Dermis blood vessel endothelial cell (primary cell): ENCODE results near the gene NYAP1. TPM values are rescaled to one million over a fixed set of nuclear protein-coding genes. Genes with fewer than 3 reads are reported as not detected.
"Not testable (repeated sequence)": the region's sequence is repeated elsewhere in the genome, so short reads cannot be mapped to it uniquely, and the experiment has no call there.

Source experiments
- DNase-seq: peaks from one replicate; pipeline ENCODE4 v3.0.0; 2010
- total RNA-seq: library from RNA; depleted of rRNA; stranded (reverse); fragments of >200 nt; gene quantifications from 2 replicates; pipeline ENCODE4 v1.2.3, GENCODE V29; 2014

Gene NYAP1
- 4.3 and 5.4 TPM in 2 replicates for total RNA-seq

- peak; percentile 64 for DNase-seq
Observed at GRCh38 chr7:100483722-100484672, at the start of gene NYAP1. TSS of gene NYAP1 (plus strand) at chr7:100483927. CDS start at chr7:100485312, 1,385 bp downstream.

GRCh38 chr7:100434297-100435144 is 49.2 kb upstream of the NYAP1 start:
- DNase-seq: no peak

- peak; percentile 48 for DNase-seq
Observed at GRCh38 chr7:100435401-100436304, 48.1 kb upstream of the NYAP1 start.

GRCh38 chr7:100437150-100438100 is 46.3 kb upstream of the NYAP1 start:
- no peak for DNase-seq

GRCh38 chr7:100438172-100438571 is 45.6 kb upstream of the NYAP1 start:
- DNase-seq: no peak

GRCh38 chr7:100438731-100439130 is 45.0 kb upstream of the NYAP1 start:
- DNase-seq: not testable (repeated sequence)

- DNase-seq: not testable (repeated sequence)
Observed at GRCh38 chr7:100439244-100439643, 44.5 kb upstream of the NYAP1 start.

- DNase-seq: no peak
Observed at GRCh38 chr7:100441641-100442535, 41.8 kb upstream of the NYAP1 start.

- DNase-seq: no peak
Observed at GRCh38 chr7:100443096-100443840, 40.5 kb upstream of the NYAP1 start.

GRCh38 chr7:100444311-100445278 is 39.1 kb upstream of the NYAP1 start:
- DNase-seq: peak; percentile 98

GRCh38 chr7:100446040-100446439 is 37.7 kb upstream of the NYAP1 start:
- DNase-seq: no peak

- DNase-seq: not testable (repeated sequence)
Observed at GRCh38 chr7:100447363-100447762, 36.4 kb upstream of the NYAP1 start.

- DNase-seq: no peak
Observed at GRCh38 chr7:100449190-100449795, 34.4 kb upstream of the NYAP1 start.

GRCh38 chr7:100452513-100452912 is 31.2 kb upstream of the NYAP1 start:
- no peak for DNase-seq

GRCh38 chr7:100453854-100454253 is 29.9 kb upstream of the NYAP1 start:
- DNase-seq: not testable (repeated sequence)

GRCh38 chr7:100455206-100455605 is 28.5 kb upstream of the NYAP1 start:
- DNase-seq: no peak

- no peak for DNase-seq
Observed at GRCh38 chr7:100456562-100456961, 27.2 kb upstream of the NYAP1 start.
